ENCODE results near the gene CTBP1.

CTBP1 gene

GRCh38 chr4:1283711-1284110 lies 34.8 kb upstream of the CTBP1 start:
- TF ChIP-seq REST (IDR thresholded peaks at IDR 0.05; ENCODE audit: insufficient replicate concordance, low read depth) (no peak), POLR2AphosphoS5 (IDR thresholded peaks at IDR 0.05; ENCODE audit: low read depth) (no peak), SPI1 (IDR thresholded peaks at IDR 0.05; ENCODE audit: borderline replicate concordance, low read depth) (no peak), GABPA (IDR thresholded peaks at IDR 0.05; ENCODE audit: low read depth) (no peak), CTCF (IDR thresholded peaks at IDR 0.05; ENCODE audit: insufficient read depth, low read length) (no peak)
- no peaks in the 10 kb centered on the region for H3K27me3 ChIP-seq (ENCODE audit: insufficient read depth, poor library complexity, severe bottlenecking)
- DNase-seq (ENCODE audit: low read depth in 1 of 2, low spot score in 1 of 2) = no peak
- no peak overlapping the region for H3K4me3 ChIP-seq (replicated peaks; ENCODE audit: insufficient read depth, low read length)
- H3K27ac ChIP-seq (replicated peaks) = no peak overlapping the region

GRCh38 chr4:1279253-1279652 lies 30.3 kb upstream of the CTBP1 start:
- Histone ChIP-seq H3K27ac (replicated peaks) (no peak overlapping the region), H3K27me3 (ENCODE audit: insufficient read depth, poor library complexity, severe bottlenecking) (no peaks in the 10 kb centered on the region), H3K4me3 (replicated peaks; ENCODE audit: insufficient read depth, low read length) (no peak overlapping the region)
- DNase-seq (ENCODE audit: low read depth in 1 of 2, low spot score in 1 of 2) = no peak
- no peak for TF ChIP-seq REST (IDR thresholded peaks at IDR 0.05; ENCODE audit: insufficient replicate concordance, low read depth)
- TF ChIP-seq POLR2AphosphoS5 (IDR thresholded peaks at IDR 0.05; ENCODE audit: low read depth) = no peak
- no peak for TF ChIP-seq SPI1 (IDR thresholded peaks at IDR 0.05; ENCODE audit: borderline replicate concordance, low read depth)
- TF ChIP-seq GABPA (IDR thresholded peaks at IDR 0.05; ENCODE audit: low read depth) = no peak
- no peak for TF ChIP-seq CTCF (IDR thresholded peaks at IDR 0.05; ENCODE audit: insufficient read depth, low read length)

GRCh38 chr4:1277667-1278665 lies 29.0 kb upstream of the CTBP1 start:
- Histone ChIP-seq H3K27me3 (ENCODE audit: insufficient read depth, poor library complexity, severe bottlenecking) (no peaks in the 10 kb centered on the region), H3K4me3 (replicated peaks; ENCODE audit: insufficient read depth, low read length) (no peak overlapping the region), H3K27ac (replicated peaks) (no peak overlapping the region)
- DNase-seq (ENCODE audit: low read depth in 1 of 2, low spot score in 1 of 2) = no peak
- TF ChIP-seq SPI1 (IDR thresholded peaks at IDR 0.05; ENCODE audit: borderline replicate concordance, low read depth) = no peak
- no peak for TF ChIP-seq POLR2AphosphoS5 (IDR thresholded peaks at IDR 0.05; ENCODE audit: low read depth)
- TF ChIP-seq CTCF (IDR thresholded peaks at IDR 0.05; ENCODE audit: insufficient read depth, low read length) = no peak
- TF ChIP-seq GABPA (IDR thresholded peaks at IDR 0.05; ENCODE audit: low read depth) = no peak
- TF ChIP-seq REST (IDR thresholded peaks at IDR 0.05; ENCODE audit: insufficient replicate concordance, low read depth) = no peak
